DMS79 (cell line): ENCODE results near the gene LRRC43.
"Not testable (repeated sequence)": the region's sequence is repeated elsewhere in the genome, so short reads cannot be mapped to it uniquely, and the experiment has no call there.

Experiments used
- DNase-seq: peaks from one replicate; lab custom pipeline; 2025; lab: John Stamatoyannopoulos, UW

LRRC43 gene

GRCh38 chr12:122155705-122156104 lies 27.2 kb upstream of the LRRC43 start:
- DNase-seq = no peak

GRCh38 chr12:122158700-122159285 lies 24.1 kb upstream of the LRRC43 start:
- DNase-seq = no peak

DNA sequence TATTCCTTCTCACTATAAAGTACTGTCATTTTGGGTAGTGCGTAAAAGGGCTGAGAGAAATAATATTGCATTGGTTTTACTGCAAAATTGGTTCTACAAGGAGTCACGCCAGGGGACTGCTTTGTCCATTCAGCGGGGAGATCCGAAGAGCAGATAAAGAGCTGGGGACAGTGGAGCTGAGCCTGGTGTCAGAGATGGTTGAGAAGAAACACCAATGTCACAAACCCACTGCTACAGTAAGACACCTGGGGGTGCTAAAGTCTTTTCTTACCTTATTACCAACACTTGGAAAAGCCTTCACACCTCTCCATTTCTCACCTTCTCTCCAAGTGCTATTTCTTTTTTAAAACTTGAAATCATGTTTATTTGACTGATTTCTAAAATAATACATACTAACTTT lies 23.0 kb upstream of the LRRC43 start:
- DNase-seq = no peak

- no peak for DNase-seq
Measured at GRCh38 chr12:122160761-122161160, 22.2 kb upstream of the LRRC43 start.

DNA sequence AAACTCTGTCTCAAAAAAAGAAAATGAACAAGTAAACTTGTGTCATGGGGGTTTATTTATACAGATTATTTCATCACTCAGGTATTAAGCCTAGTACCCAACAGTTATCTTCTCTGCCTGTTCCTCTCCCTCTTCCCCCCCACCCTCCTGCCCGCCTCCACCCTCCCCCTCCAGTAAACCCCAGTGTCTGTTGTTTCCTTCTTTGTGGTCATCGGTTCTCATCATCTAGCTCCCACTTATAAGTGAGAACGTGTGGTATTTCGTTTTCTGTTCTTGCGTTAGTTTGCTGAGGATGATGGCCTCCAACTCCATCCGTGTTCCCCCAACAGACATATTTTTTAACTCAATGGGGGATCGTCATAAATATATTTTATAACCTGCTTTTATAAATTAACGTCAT lies 21.2 kb upstream of the LRRC43 start:
- DNase-seq = no peak

- no peak for DNase-seq
Measured at GRCh38 chr12:122162976-122163375, 19.9 kb upstream of the LRRC43 start.

- DNase-seq = no peak
Measured at GRCh38 chr12:122166422-122167349, 16.2 kb upstream of the LRRC43 start.

DNA sequence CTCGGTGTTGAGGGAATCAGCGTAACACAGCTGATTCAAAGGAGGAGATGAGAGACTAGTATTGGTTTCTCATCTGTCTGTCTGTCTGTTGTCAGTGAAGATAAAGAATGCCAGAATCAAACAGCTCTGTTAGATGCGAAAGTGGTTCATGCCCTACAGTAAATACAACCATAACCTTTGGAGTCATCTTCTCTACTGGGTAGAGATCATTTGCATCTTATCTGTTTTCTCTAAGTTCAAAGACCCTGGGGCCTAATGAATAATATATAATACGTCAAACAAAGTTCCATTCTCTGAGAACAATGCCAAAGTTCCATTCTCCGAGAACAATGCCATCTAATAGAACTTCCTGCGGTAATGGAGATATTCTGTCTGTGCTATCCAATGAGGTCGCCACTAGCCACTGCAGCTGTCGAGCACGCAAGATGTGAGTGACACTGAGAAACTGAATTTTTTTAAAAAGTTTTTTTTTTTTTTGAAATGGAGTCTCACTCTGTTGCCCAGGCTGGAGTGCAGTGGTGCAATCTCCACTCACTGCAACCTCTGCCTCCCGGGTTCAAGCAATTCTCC lies 15.5 kb upstream of the LRRC43 start:
- no peak for DNase-seq

GRCh38 chr12:122168492-122168891 lies 14.4 kb upstream of the LRRC43 start:
- DNase-seq = no peak

GRCh38 chr12:122171399-122171798 lies 11.5 kb upstream of the LRRC43 start:
- no peak for DNase-seq

DNA sequence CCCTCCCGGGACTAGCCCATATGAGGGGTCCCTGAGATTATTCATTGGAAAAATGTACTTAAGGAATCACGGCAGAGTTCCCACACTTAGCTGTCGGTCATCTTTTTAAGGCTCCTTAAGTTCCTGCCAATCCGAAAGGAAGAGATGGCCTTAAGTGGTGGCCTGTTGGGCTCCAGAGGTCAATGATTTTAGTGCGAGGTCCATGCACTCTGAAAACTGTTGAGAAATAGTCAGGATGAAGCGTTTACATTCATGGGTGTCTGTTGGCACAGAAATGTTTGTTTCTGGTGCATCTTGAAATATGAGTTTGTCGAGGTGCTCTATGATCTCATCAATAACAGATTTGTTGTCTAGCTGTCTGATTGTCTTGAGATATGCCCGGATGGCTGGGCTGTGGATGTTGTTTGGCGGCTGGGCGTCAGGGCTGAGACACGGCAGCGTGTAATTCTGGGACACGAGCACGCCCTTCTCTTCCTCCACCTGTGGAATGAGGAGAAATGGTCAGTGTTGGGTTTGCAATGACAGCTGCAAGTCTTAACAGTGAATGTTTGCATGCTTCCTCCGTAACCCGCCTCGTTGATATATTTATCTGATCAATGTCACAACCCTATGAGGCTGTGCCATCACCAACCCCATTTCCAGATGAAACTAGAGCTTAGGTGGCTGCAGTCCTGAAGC lies 10.5 kb upstream of the LRRC43 start:
- DNase-seq = no peak

- DNase-seq = peak; percentile 74
Measured at GRCh38 chr12:122174155-122174845, 8.6 kb upstream of the LRRC43 start, which contains the start of gene IL31. IL31 (minus strand) TSS chr12:122174221; CDS start chr12:122174172, 49 bp downstream.

GRCh38 chr12:122176473-122176872 lies 6.5 kb upstream of the LRRC43 start:
- not testable (repeated sequence) for DNase-seq

DNA sequence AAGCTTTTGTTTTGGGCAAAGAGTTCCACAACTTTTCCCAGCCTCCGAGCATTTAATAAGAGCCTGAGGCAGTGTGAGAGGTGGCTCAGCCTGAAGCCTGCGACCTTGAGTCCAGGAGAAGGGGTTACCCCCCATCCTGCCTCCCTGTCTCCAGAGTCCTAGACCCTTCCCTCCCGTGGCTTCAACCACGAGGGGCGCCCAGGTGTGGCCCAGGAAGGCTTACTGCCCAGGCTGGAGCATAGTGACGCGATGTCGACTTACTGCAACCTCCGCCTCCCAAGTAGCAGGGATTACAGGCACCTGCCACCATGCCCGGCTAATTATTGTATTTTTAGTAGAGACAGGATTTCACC lies 641 bp downstream of the LRRC43 start:
- DNase-seq = no peak

DNA sequence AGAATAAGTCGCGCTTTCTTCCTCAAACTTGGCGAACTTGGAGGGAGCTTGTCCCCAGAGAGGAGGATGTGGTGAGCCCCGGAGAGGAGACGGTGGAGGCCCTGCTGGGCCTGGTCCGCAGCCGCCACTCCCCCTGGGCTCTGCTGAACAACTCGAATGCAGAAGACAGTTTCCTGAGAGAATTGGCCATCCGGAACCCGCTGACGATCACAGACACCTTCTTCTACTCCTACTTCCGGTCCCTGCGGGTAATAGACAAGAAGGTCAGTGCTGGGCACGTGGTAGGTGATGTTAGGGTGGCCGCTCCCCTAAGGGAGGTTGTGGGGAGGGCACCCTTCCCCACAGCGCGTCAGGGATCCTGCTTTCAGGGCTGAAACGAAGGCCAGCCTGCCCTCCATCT lies 1.6 kb downstream of the LRRC43 start:
- no peak for DNase-seq

GRCh38 chr12:122185079-122185478 lies 2.2 kb downstream of the LRRC43 start:
- no peak for DNase-seq

DNA sequence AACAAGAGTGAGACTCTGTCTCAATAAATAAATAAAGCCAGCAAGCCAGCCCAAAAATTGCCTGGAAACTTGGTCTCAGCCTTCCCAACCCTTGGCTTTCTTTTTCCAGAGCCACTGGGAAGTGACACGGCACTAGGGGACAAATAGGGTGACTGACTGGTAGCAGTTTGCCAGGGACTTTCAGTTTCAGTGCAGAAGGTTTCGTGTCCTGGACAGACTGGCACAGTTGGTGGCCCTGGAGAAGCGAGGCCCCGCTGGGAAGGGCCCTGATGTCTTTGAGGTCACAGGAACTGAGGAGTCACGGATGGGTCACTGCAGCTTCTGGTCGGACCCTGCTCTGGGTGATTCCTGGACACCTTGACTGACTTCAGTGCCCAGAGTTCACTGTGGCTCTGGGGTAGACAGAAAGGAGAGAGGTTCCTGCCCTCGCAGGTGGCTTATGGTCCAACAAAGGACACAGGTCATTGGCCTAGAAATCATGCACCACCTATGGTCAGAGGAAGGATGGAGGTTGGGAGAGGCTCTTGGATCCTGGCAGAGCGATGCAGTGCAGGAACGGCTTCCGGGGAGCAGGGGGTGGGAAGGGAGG lies 2.7 kb downstream of the LRRC43 start:
- no peak for DNase-seq

DNA sequence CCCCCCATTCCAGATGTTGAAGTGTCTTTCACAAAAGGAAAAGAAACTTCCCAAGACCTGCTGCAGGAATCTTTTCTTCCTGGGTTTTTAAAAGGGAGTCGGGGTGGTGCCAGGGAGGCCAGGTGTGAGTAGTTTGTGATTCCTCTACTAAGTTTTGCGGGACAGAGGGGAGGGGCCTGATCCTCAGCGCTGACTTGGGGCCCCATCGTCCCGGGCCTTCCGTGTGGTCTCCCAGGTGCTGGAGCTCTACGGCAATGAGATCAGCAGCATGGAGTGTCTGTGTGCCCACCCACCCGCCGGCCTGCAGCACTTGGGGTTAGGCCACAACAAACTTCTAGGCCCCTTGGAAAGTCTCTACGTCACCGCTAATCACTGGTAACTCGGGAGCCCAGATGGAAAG lies 4.5 kb downstream of the LRRC43 start:
- DNase-seq = no peak

DNA sequence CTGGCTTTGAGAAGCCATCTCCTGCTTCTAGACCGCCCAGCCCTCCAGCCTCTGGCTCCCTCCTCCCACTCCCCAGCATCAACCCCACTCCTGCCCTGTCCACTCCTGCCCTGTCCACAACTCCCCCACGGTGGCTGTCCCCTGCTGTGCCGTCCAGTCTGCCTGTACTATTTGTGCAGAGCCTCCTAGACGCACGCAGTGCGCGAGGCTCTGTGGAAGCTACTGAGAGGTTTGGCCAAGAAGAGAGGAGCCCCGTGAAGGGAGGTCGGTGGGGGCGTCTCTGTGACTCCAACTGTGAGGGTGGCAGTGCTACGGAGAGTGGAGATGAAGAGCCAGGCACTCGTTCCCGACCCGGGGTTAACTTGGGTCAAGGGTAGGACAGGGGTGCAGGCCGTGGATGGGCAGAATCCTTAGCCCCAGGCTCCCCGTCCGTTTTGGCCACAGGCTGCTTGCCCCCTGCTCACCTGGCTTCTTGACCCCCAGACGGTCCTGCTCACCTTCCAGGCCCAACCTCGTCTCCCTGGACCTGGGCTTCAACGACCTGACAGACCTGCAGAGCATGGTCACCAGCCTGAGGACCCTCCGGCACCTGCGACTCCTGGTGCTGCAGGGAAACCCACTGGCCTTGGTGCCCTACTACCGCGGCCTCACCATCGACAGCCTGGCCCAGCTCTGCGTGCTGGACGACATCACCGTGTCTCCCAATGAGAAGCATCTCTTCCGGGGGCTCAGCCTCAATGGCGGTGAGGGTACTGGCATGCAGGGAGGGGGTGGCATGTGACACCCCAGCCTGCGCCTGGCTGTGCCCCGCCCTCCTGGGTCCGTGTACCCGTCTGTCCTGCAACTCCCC lies 6.9 kb downstream of the LRRC43 start:
- DNase-seq = no peak

DNA sequence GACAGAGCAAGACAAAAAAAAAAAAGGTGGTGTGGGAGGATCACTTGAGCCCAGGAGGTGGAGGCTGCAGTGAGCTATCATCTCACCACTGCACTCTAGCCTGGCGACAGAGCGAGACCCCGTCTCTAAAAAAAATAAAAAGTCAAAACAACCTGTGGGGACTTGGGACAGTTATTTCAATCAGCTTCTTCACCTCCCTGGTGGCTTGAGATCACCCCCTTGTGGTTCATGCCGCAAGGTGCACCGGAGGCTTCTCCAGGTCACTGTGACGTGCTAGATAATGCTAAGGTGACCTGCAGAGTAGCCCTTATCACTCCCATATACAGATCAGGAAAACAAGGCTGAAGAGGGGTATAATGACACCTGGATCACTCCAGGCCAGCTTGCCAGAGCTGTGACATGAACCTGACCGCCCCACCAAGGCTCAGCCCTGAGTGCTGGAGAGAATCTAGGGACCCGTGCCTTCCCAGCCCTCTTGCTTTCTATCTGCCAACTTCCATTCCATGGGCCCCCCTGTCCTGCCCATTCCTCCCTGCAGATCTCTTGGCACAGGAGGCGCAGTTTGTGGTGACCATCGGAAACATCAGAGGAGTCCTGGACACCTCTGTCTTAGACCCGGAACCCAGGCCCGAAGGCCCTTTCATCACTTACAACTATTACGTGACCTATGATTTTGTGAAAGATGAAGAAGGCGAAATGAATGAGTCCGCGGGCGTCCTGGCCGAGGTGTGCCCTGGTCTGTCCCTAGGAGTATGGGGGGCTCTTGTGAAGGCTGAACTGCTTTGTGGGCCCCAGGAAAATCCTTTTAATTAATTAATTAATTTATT lies 8.1 kb downstream of the LRRC43 start:
- peak; percentile 42 for DNase-seq
